Testis (tissue), 2 donors: ENCODE results near the gene ABHD6.
"Not testable (repeated sequence)": the region's sequence is repeated elsewhere in the genome, so short reads cannot be mapped to it uniquely, and the experiment has no call there.

Source experiments
- CTCF ChIP-seq, 3 experiments: fragments of 450-650 bp in 2 of 3; fragments of 200-600 bp in 1 of 3; sonication (generic) in 1 of 3; IDR thresholded peaks; one replicate each; pipeline ENCODE4 v1.5.1; 2016 to 2019; ENCODE audit warnings: antibody characterized with exemption in 3 of 3, mild to moderate bottlenecking in 2 of 3, moderate library complexity in 1 of 3
- POLR2A ChIP-seq: fragments of 450-650 bp; IDR thresholded peaks from one replicate; pipeline ENCODE4 v1.6.1; 2017; ENCODE audit warnings: antibody characterized with exemption, mild to moderate bottlenecking, moderate library complexity

- not testable (repeated sequence) for TF ChIP-seq CTCF (IDR thresholded peaks at IDR 0.05); POLR2A
Observed at GRCh38 chr3:58227933-58228332, 9.7 kb upstream of the ABHD6 start.
